Measurements from ENCODE around the gene SEL1L3.
"Not testable (repeated sequence)": the region's sequence is repeated elsewhere in the genome, so short reads cannot be mapped to it uniquely, and the experiment has no call there.

Gene SEL1L3

DNA sequence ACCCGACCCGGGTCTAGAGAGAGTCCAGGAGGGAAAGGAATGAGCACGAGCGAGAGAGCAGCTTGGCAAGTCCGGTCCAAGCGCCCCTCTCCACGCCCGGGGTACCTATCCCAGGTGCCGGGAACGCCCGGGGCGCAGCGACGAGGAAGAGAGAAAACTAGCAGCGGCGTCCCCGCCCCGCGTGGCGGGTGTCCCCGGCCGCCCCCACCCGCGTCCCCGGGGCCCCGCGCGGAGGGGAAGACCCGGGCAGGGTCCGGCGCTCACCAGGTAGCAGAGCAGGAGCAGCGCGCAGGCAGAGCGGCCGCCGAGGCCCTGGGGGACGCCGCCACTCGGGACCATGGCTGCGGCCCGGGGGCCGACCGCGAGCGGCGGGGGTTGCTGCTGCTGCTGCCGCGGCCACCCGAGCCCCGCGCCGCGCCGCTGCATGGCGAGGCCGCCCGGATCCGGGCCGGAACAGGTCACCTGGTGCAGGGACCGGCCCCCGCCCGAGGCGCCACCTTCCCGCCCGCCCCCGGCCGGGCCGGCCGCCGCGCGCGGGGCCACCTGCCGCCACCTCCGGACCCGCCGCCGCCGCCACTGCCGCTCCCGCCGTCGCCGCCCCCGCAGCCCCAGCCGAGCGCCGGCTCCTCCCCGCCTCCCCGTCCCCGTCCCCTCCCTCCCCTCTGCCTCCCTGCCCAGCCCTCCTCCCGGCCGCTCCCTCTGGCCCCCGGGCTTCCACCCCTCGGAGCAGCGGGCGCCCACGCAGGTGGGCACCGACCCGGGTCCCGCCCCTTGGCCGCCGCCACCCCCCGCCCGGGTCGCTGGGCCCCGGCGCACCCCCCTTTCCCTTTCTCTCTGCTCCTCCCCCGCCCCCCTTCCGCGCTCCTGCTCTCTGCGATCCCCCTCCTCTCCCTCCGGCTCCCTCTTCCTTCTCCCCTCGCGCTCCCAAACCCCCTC is at the start of gene SEL1L3:
Gene SEL1L3, minus strand, starts transcription at position 578 of the 936 bp plus-strand sequence. Its CDS starts 152 bp downstream, at position 426.
- no peak for FAIRE-seq

DNA sequence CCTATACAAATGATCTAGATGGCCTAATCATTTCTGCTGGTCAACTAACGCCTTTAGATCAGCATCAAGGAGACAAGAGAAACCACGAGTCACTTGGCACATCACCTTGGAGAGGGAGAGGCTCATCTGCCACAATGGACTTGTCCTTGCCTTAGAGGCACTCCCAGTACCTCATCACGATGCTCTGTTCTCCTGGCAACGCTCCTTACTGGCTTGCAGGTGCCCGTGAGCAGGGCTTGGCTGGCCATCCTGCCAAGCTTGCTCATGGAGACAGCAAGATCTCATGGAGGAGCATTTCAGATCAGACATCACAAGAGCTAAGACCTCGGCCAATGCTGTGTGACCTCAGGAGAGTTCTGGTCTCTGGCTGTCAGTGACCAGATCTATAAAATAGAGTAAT is 48.6 kb upstream of the SEL1L3 start:
- no peak for FAIRE-seq

DNA sequence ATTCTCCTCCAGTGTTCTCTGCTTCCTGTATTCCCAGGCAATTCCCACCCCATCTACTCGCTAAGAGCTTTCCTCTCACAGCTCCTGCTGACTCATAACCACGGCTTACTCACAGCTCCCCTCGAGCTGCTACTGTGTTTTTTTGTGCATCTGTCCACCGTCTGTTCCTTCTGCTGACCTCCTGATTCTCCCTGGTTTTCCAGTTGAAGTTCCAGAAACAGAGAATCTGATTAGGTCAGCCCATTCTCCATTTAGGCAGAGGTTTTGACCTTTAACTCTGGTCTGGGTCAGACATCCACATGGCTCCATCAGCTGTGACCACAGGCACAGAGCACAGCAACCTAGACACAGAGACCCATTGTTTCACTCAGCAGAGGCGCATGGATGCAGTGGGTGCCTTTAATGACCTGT is 45.7 kb upstream of the SEL1L3 start:
- no peak for FAIRE-seq

DNA sequence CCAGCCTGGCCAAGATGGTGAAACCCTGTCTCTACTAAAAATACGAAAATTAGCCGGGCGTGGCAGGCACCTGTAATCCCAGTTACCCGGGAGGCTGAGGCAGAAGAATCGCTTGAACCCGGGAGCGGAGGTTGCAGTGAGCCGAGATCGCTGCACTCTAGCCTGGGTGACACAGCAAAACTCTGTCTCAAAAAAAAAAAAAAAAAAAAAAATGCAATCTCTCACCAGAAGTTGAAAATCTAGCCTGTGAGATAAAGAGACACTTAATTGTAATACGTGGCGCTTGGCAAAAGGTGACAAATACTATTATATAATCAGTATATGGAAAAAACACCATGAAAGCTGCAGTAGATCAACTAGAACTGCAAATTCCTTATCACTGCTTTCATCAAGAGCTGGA is 43.3 kb upstream of the SEL1L3 start:
- not testable (repeated sequence) for FAIRE-seq

DNA sequence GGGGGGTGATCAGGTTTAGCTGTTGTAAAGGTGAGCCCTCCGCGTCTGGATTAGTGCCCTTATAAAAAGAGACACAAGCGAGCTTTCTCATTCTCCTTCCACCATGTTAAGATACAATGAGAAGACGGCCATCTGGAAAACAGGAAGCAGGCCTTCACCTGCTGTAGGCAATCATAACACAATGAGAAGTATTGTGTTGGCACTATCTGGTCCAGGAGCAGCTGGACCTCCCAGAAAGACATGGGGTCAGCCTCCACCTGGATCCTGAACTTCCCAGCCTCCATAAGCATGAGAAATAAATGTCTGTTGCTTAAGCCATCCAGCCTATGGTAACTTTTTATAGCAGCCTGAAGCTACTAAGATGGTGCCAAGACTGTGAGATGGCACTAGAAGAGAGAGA is 42.6 kb upstream of the SEL1L3 start:
- FAIRE-seq, result no peak

DNA sequence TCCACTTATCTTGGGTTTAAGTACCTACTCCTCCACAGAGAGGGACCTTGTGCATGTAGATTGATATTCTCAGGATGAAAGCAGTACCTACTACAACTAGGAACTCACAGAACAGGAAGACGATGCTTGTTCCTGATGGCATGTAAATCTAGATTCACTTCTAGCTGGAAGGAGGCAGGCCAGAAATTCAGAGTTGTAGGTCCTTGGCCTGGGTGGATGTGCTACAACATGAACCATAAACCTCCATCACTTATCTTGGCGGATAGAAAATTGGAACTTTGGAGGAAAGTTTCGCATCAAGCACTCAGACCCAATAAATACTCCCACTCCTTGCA is 41.9 kb upstream of the SEL1L3 start:
- FAIRE-seq, result no peak

DNA sequence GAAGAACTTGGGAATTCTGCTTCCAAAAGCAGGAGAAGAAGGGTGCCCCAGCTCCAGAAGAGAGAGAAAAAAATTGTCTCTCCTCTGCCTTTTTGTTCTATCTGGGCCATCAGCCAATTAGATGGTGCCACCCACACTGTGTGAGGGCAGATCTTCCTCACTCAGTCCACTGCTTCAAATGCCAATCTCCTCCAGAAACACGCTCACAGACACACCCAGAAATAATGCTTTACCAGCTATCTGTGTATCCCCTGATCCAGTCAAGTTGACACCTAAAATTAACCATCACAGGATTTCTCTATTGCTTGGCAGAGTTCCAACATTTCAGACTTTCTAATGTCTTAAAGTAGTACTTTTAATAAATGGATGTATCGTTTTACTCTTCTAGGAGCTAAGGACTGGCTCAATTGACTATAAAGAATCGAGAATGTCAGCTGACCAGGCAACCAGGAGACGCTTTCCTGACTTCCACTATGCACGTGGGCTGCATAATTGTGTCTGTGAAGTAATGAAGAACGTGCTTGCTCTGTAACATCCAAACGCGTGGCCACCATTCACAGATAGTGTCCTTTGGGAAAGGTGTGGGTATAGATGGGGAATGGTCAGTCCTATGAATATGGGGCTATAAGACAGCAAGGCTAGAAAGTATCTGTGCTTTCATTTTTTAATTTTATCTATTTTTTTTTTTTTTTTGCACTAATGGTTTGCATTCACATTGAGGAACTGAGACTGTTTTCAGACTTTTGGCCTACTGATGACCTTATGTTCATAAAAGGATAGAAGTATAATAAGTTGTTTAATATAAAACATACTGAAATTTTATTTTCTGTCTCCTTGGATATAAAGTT is 41.3 kb upstream of the SEL1L3 start:
- no peak for FAIRE-seq

DNA sequence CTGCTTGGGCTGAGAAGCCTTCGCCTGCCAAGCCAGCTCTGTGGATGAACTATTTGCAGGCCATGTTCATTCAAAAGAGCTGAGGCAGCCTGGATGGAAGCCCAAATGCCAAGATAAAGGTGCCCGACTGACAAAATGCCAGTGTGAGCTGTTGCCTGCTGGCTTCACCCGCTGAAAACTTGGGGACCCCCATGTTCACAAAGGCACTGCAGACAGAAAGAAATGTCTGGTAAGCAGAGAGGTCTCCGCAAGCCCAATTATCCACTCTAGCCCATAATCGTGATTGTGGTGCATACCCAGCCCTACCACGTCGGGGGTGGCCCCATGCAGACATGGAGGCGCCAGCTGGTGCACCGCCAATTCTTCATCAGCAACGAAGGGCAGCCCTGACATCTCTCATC is 38.2 kb upstream of the SEL1L3 start:
- no peak for FAIRE-seq

DNA sequence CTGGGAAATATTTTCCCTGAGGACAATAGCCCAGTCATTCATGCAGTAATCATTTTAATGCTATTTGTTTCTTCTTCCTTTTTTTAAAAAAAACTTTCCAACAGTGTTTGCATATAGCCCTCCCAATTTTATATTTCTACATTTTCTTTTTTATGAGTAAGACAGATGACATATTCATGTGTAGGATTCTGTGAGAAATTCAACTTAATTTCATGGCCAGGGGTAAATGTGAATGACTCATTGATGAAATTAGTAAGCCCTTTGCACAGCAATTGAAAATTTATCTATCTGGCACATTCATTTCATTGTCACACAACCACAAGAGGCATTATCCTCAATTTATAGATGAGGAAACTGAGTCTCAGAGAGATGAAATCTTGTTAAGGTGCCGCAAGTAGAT is 37.5 kb upstream of the SEL1L3 start:
- no peak for FAIRE-seq

DNA sequence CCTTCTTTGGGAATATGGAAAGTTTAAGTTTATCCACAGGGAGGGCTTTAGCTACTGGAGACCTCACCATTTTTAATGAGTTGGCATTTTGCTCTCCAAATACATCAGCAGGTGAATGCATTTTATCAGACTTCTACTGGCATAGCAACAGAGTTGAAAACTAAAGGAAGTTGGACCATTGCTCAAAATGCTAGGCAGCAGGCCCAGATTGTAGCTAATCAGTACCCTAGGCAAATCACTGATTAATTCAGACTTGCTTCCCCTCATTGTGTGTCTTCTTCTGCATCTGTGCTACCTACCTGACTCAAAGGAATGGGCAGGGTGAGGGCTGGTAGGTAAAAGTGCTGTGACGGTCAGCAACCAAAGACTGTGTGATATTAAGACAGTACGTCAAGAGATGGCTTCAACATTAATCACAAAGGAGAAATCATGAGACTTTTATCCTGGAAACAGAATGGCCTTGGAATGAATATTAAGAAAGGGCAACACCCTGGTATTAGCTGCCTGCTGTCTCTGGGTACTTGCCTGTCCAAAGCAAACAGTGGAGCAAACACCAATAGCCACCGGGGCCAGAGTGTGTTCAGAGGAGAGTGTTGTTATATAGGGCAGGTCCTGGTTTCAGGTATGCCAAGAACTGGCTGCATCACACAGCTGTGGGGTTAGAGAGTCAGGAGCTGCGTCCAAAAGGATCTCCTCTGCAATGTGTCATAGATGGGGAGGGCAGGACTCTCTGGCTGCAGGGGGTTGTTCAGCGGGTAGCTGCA is 34.2 kb upstream of the SEL1L3 start:
- FAIRE-seq, result no peak

DNA sequence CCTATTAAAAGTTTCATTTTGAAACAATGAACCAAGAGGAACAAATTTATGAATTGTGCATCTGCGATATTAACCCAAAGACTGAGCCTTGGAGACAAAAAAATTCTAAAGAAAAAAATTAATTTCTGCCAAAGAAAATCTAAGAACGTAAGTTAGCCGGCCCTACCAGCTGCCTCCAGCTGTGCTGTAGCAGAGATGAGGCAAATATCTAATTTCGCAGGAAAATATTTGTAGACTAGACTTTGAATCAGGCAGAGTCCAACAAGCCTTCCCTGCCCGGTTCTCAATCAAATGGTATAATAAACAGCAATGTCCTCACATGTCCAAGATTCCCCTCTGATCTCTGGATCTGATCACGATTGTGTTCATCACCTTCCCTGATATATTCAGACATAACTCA is 30.0 kb upstream of the SEL1L3 start:
- FAIRE-seq, result no peak

DNA sequence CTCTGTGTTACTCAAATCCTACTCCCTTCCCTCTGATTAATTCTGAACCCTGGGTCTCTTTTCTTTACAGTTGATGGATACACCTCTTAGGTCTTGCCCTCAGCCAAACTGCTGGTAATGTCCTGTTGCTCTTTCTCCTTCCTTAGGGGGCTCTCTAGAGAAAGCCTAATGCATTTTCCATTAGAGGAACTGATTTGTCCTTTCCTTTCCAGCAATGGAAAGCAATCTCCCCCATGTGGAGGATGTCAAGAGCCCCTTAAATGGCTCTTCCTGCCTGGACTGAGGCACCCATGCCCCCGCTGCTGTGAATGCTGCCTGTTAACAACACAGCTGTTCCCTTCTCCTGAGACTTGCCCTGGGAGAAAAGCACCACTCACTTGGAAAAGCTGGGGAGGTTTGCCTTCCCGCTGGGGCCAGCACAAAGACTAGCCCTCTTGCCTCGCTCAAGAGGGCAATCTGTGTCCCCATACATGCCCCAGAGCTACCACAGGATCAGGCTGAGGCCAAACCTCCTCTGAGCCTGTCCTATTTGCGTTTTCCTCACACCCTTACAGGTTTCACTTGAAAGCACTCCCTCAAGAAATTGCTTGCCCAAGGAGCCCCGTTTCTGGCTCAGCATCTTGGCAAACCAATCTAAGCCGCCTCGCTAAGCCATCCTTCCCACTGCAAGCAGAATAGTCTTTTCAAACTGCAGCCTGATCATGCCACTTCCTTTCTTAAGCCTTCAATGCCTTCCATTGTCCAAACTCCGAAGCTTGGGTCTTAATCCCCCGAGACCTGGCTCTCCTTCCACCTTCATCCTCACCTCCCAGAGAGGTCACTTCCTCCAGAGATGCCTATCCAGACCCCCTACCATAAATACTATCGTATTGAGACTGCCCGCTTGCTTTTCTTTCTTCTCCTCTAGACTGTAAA is 28.0 kb upstream of the SEL1L3 start:
- no peak for FAIRE-seq

DNA sequence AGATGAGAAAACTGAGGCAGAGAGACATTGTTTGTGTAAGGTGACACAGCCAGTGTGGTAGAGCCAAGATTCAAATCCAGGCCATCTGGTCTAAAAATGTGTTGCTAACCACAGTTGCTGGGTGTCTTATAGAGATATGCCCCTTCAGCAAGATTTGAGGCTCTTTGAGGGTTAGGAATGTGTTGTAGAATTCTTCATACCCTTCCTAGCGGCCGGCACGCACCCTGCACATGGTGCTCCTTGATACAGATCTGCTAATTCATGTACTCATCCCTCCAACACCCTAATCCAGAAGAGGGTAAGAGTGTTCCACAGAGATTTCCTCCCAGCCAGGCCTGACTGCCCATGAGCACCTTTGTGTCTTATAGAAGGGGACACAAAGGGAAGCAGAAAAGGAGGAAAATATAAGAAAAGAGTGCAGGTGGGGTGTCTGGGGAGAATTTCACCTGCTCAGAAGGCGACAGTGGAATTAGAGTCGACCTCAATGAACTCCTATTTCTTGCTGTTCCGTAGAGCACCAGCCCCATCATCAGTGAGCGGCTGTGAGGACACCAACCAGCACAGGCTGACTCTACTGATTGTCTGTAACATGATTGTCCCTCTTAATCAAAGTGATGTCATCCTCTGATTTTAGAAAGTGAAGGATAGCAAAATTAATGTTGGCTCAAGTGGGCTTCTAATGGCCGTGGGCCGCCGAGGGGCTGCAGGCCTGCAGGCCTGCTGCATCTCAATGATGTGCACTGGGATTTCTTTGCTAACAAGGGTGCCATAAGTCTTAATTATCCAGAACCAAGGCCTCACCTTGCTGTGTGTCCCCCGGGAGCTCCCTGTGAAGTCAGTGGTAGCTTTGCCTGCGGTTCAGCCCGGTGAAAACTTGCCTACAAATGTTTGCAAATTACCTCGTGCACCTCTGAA is 27.1 kb upstream of the SEL1L3 start:
- no peak for FAIRE-seq

DNA sequence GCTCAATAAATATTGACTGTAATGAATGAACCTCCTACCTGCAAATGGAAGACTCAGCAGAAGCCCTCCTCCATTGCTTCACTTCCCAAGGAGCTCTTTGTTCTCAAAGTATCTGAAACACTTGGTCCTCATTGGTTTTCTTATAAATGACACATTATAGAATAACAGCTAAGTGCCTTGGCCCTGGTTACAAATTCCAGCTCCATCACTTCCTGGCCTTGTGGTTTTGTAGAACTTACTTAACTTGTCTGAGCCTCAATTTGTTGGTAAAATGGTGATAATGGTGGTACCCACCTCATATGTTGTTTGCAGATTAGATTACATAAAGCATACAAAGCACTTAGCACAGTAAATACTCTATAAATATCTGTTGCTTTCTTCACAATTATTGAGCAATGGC is 26.0 kb upstream of the SEL1L3 start:
- no peak for FAIRE-seq

DNA sequence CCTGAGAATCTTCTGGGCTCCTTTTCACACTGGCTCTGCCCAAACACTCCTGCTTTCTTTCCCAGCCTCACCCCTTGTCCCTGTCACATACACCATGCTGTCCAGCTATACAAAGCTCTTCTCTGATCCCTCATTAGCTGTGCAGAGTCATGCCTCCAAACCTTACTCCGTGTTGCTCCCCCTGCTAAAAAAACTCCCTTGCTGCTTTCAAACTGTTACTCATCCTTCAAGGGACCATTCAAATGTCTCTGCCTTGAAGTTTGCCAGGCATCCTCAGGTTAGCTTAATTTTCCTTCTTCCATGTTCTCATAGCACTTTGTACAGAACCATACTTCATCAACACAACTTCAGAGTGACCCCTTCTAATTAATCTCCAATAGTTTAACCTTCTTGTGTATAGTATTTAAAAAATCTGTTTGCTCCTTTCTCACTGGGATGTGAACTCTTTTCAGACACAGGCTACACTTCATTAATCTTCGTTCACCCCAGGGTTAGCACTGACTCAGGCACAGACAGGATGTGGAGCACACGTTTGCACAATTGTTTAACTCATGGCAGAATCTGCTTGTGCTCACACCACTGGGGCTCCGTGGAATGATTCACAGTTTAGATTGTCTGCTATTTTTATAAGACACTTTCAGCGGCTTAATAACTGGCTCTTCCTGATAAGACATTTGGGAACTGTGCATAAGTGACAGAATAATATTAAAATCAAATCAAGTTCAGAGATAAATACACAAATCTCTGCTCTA is 21.4 kb upstream of the SEL1L3 start:
- no peak for FAIRE-seq

DNA sequence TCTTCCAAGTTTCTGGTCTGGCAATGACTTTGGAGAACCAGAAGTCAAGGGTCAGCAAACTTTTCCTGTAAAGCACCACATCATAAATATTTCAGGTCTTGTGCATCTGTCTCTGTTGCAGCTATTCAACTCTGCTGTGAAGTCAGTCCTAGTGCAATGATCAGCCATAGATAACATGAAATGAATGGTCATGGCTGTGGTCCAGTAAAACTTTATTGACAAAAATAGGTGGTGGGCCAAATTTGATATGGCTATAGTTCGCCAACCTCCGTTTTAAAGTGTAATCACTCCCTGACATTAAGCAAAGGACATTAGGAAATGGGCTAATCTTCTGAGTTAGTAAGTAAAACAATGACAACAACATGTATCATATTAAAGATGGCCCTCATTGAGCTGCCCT is 20.8 kb upstream of the SEL1L3 start:
- no peak for FAIRE-seq

DNA sequence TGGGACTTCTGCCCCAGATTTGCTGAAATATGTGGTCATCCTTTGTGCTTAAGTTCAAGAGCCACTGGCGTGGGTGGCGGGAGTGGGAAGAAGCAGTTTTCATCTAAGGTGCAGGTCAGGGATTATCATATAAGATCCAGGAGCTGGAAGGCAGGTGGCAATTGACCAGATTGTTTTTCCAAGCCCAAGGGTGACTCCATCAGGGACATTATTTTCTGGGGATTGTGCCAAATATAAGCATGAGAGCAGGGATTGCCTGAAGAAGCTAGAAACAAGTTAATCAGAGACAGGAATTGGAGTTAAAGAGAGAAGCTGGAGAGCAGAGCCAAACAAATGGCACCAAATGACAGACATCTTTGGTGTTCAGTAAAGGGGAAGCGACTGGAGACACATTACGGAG is 19.4 kb upstream of the SEL1L3 start:
- no peak for FAIRE-seq

DNA sequence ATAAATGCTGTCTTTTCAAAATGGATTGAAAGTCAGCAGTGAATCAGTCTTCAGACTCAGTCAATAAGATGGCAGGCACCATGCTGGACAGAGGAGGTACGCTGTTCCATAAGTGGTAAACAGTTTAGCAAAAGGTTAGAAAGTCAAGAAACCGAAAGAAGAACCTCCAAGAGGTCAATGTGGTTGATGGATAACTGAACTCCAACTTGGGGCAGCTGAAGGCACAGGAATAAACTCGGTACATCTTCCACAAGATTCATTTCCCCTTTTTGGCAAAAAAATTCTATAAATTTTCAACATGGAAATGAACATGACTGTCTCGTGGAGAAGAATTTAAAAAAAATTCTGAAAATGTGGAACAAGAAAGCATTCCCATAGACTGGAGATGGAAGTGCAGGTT is 18.4 kb upstream of the SEL1L3 start:
- no peak for FAIRE-seq

DNA sequence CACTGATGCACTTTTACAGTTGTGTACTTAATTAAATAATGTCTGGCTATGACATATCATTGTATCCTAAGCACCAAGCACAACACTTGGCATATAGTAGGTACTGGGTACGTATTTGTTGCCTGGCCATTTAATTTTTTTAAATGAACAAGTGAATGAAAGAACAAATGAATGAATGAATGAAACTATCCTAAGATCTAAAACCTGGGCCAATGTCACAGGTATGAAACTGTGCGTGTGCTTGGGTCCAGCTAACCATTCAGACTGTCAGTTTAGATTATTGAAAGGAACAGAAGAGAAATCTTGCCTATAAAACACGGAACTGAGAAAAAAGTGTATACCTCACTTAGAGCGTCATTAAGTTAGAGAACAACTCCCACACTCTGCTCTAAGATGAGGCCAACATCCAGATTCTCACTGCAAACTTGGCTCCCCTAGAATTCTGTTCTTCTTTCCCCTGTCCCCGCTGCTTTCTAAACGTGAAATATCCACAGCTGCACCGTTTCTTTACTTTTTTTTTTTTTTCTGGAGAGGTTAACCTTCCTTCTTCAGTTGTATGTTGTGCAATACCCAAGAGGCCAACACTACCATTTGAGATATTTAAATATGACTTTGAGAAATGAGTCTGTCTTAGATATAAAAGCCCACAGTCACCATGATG is 17.3 kb upstream of the SEL1L3 start:
- FAIRE-seq, result no peak

DNA sequence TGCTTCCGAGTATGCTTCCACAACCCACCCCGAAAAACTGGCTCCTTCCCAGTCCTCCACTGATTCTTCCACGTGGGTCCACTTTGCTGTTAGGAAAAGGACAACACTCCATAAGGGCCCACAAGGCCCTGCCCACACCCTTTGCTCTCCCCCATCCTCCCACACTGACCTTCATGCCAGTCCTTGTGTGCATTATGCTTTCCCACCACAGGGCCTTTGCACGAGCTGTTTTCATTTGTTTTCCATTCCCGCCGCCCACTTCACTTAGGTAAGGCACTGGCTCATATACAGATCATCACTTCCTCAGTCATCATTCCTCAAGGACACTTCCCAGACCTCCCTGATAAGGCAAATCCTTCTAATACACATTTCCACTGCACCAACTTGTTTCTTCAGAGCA is 16.8 kb upstream of the SEL1L3 start:
- FAIRE-seq, result no peak
